Kidney epithelial cell (primary cell): Measurements from ENCODE around the gene GMCL2. TPM values are rescaled to one million over a fixed set of nuclear protein-coding genes. Genes with fewer than 3 reads are reported as not detected.

ENCODE experiments used
- DNase-seq: peaks from one replicate; pipeline ENCODE4 v3.0.0-alpha.2; 2010; ENCODE audit warnings: low read depth
- H3K27me3 ChIP-seq: 2 replicates; pipeline ENCODE4 v1.6.0; 2011; ENCODE audit warnings: low read length; ENCODE audit not compliant: control insufficient read depth, insufficient read depth
- H3K36me3 ChIP-seq: 2 replicates; pipeline ENCODE4 v1.5.1; 2011; ENCODE audit warnings: low read length; ENCODE audit not compliant: control insufficient read depth, insufficient read depth
- H3K4me3 ChIP-seq: 2 replicates; pipeline ENCODE4 v1.5.1; 2011; ENCODE audit warnings: low read depth, mild to moderate bottlenecking, control low read depth, low read length
- total RNA-seq: library from RNA; depleted of rRNA; stranded (reverse); fragments of >200 nt; gene quantifications from 2 replicates; pipeline ENCODE4 v1.2.3, GENCODE V29; 2015
- TF ChIP-seq, protein P1 (sequence below): IDR thresholded peaks from 2 replicates; pipeline ENCODE4 v1.5.1; 2011; ENCODE audit warnings: mild to moderate bottlenecking, moderate library complexity, low read length, control low read depth, inconsistent platforms; ENCODE audit not compliant: insufficient read depth, poor library complexity, severe bottlenecking

Gene GMCL2
- total RNA-seq, 1 donor from 2014 or later = not detected

DNA sequence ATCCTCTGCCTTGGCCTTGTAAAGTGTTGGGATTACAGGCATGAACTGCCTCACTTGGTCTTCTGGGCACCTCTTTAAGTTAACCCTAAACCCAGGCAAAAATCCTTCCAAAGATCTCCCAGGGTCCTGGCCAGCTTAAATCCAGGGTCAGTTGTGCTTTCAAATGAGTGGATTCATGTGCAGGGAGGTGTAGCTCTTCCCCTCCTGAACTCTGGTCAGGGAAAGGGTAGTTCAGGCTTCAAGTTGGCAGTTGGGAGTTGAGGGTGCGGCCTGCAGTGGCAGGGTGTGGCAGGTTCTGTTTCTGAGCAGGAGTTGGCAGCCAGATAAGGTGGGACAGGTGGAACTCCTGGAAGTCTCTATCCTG is 20.7 kb upstream of the GMCL2 start:
- no peak for DNase-seq
- no peaks in the 10 kb centered on the region for H3K27me3 ChIP-seq
- TF ChIP-seq, protein P1, sequence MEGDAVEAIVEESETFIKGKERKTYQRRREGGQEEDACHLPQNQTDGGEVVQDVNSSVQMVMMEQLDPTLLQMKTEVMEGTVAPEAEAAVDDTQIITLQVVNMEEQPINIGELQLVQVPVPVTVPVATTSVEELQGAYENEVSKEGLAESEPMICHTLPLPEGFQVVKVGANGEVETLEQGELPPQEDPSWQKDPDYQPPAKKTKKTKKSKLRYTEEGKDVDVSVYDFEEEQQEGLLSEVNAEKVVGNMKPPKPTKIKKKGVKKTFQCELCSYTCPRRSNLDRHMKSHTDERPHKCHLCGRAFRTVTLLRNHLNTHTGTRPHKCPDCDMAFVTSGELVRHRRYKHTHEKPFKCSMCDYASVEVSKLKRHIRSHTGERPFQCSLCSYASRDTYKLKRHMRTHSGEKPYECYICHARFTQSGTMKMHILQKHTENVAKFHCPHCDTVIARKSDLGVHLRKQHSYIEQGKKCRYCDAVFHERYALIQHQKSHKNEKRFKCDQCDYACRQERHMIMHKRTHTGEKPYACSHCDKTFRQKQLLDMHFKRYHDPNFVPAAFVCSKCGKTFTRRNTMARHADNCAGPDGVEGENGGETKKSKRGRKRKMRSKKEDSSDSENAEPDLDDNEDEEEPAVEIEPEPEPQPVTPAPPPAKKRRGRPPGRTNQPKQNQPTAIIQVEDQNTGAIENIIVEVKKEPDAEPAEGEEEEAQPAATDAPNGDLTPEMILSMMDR = no peak
- H3K36me3 ChIP-seq = peaks cover 16% of the 10 kb centered on the region
- H3K4me3 ChIP-seq = no peak overlapping the region

DNA sequence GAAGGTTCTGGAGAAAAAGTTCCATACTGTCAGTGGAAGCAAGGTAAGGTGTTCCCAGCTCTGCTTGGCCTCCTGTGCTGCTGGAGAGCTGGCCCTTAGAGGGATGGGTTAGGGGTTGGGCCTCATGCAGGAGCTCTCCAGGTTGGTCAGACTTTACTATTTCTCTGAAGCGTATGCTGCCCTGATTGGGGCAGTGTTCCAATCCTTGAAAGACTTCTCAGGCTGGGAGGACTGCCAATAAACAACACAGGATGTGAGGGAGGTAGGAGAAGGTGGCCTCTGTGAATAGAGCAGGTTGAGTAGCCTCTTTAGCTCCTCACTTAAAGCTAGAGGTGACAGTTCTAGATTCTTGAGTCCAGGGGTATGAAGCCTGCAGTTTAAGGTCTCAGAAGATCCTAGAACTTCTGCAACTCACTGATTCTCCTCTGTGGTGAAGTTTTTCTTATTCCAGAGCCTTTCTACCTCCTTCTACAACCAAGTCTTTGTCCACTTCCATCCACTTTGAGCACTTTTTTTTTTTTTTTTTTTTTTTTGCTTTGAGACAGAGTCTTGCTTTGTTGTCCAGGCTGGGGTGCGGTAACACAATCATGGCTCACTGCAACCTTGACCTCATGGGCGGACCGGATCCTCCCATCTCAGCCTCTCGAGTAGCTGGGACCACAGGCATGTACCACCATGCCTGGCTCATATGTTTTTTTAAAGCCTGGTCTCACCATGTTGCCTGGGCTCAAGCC is 20.2 kb upstream of the GMCL2 start:
- no peak for DNase-seq
- peaks cover 13% of the 10 kb centered on the region for H3K36me3 ChIP-seq
- no peaks in the 10 kb centered on the region for H3K27me3 ChIP-seq
- H3K4me3 ChIP-seq = no peak overlapping the region
- TF ChIP-seq, protein P1 = no peak

DNA sequence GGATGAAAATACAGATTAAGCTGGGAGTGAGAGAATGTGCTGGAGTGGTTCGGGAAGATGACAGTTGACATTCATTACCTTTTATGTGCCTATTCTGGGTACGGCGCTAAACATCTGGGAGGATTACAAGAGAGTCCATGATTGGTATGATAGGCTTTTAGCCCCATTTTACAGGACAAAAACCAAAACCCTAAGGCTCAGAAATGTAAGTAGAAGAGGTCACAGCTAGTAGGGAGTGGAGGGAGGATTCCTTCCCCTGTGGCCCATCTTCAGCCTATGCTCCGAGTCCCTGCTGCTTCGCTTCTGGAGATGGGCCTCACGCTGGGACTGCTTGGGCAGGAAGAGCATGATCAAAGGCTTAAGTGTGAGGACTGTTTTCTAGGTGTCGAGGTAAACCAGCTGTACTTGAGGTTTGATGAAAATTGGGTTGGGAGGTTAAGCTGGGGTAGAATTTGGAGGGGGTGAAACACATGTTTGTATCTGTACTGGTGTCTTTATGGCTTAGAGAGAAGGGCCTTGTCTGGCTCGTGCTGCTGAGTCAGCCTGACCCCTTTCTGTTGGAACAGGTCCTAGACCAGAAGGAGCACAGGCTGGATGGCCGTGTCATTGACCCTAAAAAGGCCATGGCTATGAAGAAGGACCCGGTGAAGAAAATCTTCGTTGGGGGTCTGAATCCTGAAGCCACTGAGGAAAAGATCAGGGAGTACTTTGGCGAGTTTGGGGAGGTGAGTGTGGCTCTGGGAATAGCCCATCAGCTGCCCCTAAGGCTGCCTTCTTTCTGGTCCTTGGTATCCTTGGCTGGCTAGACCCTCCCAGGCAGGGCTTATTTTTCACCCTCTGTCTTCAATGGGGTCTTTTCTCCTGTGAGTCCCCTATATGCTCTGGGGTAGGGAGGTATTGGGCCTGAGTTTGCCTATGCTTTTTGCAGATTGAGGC is 19.3 kb upstream of the GMCL2 start:
- no peak for DNase-seq
- H3K4me3 ChIP-seq = peak overlapping the region; percentile 84
- H3K27me3 ChIP-seq = no peaks in the 10 kb centered on the region
- TF ChIP-seq, protein P1 = no peak
- peaks cover 10% of the 10 kb centered on the region for H3K36me3 ChIP-seq

DNA sequence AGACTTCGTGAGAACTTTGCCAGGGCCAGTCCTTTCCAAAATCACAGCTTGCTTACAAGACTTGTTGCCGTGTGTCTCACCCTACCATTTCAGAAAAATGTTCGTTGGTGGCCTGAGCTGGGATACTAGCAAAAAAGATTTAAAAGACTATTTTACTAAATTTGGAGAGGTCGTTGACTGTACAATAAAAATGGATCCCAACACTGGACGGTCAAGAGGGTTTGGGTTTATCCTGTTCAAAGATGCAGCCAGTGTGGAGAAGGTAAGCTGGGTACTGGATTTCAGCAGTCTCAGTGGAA is 18.5 kb upstream of the GMCL2 start:
- Histone ChIP-seq H3K4me3 (peak overlapping the region; percentile 84), H3K36me3 (peaks cover 10% of the 10 kb centered on the region), H3K27me3 (no peaks in the 10 kb centered on the region)
- no peak for DNase-seq
- TF ChIP-seq, protein P1 = no peak

DNA sequence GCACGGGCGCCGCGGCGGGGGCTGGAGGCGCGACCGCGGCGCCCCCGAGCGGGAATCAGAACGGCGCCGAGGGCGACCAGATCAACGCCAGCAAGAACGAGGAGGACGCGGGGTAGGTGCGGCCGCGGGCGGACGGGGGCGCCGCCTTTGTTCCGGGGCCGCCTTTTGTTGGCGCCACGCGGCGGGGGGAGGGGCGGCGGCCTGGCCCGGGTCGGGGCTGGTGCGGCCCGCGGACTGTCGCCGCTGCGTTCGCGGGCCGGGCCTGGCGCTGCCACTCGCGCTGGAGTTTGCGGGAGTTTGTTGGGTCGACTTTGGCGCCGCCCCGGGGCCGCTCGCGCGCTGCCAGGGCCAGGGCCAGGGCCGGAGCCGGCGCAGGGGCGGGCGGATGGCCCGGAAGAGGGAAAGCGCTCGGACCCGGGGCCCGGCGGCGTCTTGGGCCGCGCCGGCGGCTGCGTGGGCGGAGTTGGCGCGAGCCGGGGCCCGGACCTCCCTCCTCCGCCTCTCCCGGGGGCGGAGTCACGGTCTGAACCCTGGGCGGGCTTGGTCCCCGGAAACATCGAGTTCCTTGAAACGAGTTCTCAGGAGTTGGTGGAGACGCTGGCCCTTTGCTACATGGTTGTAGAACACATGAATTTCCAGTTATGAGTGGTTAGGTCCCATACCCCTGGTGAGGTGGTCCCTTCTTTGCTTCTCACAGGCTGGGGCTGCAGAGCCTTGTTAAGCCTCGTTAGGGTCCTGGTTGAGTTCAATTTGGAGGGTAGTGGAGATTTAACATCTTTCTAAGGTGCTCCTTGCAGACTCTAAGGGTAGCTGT is 18.0 kb upstream of the GMCL2 start:
- TF ChIP-seq, protein P1 = no peak
- DNase-seq = no peak
- peak overlapping the region; percentile 84 for H3K4me3 ChIP-seq
- no peaks in the 10 kb centered on the region for H3K27me3 ChIP-seq
- H3K36me3 ChIP-seq = peaks cover 9% of the 10 kb centered on the region
